Lung (tissue), 12 donors: ENCODE measurements around the gene CAPN5. TPM values are rescaled to one million over a fixed set of nuclear protein-coding genes. Genes with fewer than 3 reads are reported as not detected.

Experiments
- ATAC-seq: fragments of 200-7000 bp; cut with Tn5 transposase; one replicate; pipeline ENCODE4 v1.9.1; 2020; ENCODE audit warnings: moderate number of reproducible peaks; ENCODE audit not compliant: insufficient read depth, low FRiP score
- DNase-seq, 3 donors: peaks; one replicate each; pipeline ENCODE4 v3.0.0-alpha.2; 2013 to 2017
- H3K27ac ChIP-seq, 2 donors: one replicate each; pipeline ENCODE4 v1.5.1; 2013; ENCODE audit warnings: mild to moderate bottlenecking in 2 of 2, moderate library complexity in 2 of 2, control low read depth in 1 of 2, inconsistent platforms in 1 of 2, low read depth in 1 of 2, low read length in 1 of 2
- H3K27me3 ChIP-seq, 3 donors: one replicate each; pipeline ENCODE4 v1.5.1; 2013; ENCODE audit warnings: low read length in 2 of 3; ENCODE audit not compliant: control insufficient read depth in 3 of 3, insufficient read depth in 3 of 3
- H3K36me3 ChIP-seq, 4 donors: one replicate each; pipeline ENCODE4 v1.5.1; 2013; ENCODE audit warnings: low read length in 4 of 4, mild to moderate bottlenecking in 1 of 4, moderate library complexity in 1 of 4; ENCODE audit not compliant: control insufficient read depth in 4 of 4, insufficient read depth in 4 of 4
- H3K4me1 ChIP-seq, 5 donors: one replicate each; pipeline ENCODE4 v1.5.1; 2013; ENCODE audit warnings: low read length in 5 of 5, mild to moderate bottlenecking in 2 of 5, moderate library complexity in 1 of 5; ENCODE audit not compliant: control insufficient read depth in 5 of 5, insufficient read depth in 5 of 5
- H3K4me3 ChIP-seq: one replicate; pipeline ENCODE4 v1.5.1; 2013; ENCODE audit warnings: mild to moderate bottlenecking, control low read depth, moderate library complexity
- H3K9ac ChIP-seq, 2 donors: one replicate each; pipeline ENCODE4 v1.5.1; 2013; ENCODE audit warnings: low read length in 2 of 2, control low read depth in 1 of 2; ENCODE audit not compliant: insufficient read depth in 1 of 2
- H3K9me3 ChIP-seq, 4 donors: one replicate each; pipeline ENCODE4 v1.5.1; 2013; ENCODE audit warnings: low read length in 3 of 4, mild to moderate bottlenecking in 1 of 4, moderate library complexity in 1 of 4; ENCODE audit not compliant: control insufficient read depth in 4 of 4, insufficient read depth in 3 of 4
- CTCF ChIP-seq: IDR thresholded peaks from 2 replicates; pipeline ENCODE4 v1.5.1; 2012; ENCODE audit warnings: mild to moderate bottlenecking; ENCODE audit errors: control extremely low read depth, extremely low read depth
- whole genome bisulfite sequencing, 2 donors: extraction: QIAGEN DNeasy Blood & Tissue Kit; methylation state at CpG; one replicate each; pipeline ENCODE4 v1.1.7; 2013; 5-methylcytosine and 5-hydroxymethylcytosine counted together
- polyA plus RNA-seq, 2 donors: library from polyadenylated mRNA; stranded (reverse); fragments of 200-250 nt; gene quantifications; one replicate each; pipeline ENCODE4 v1.2.1, GENCODE V29; 2013
- total RNA-seq, 2 donors: library from RNA; depleted of rRNA in 1 of 2; stranded (reverse); fragments of >200 nt in 1 of 2; gene quantifications; one replicate each; pipeline ENCODE4 v1.2.1, GENCODE V29; 2014 to 2021
- donor health status: control.
- donor health status: control.
- donor health status: Bipolar disorder and iron deficiency.
- donor health status: healthy.
- donor health status: DM: yes; HTN: yes; CAD: no.

CAPN5 gene
- total and polyA plus RNA-seq, 4 donors: 3.0 to 16.1 (median 9.4) TPM

- DNase-seq (no peak), ATAC-seq (no peak)
- Histone ChIP-seq H3K36me3 (peaks cover 0 to 10% (median 0%) of the 10 kb centered on the region in 4 donors), H3K9me3 (no peaks in the 10 kb centered on the region), H3K27me3 (no peaks in the 10 kb centered on the region), H3K4me1 (no peaks in the 10 kb centered on the region), H3K9ac (no peak overlapping the region), H3K4me3 (no peak overlapping the region), H3K27ac (no peak overlapping the region)
- no peak for TF ChIP-seq CTCF
- 90 to 94% methylated on average over 19 of the region's 19 CpGs for WGBS, 2 donors
Measured at GRCh38 chr11:77120571-77120970, 53.8 kb downstream of the CAPN5 start.

- H3K9ac ChIP-seq: no peak overlapping the region
- H3K36me3 ChIP-seq: peaks cover 0 to 10% (median 0%) of the 10 kb centered on the region in 4 donors
- TF ChIP-seq CTCF: no peak
- no peak overlapping the region for H3K4me3 ChIP-seq
- DNase-seq (no peak), ATAC-seq (no peak)
- 81 to 83% methylated on average over 10 of the region's 10 CpGs for WGBS, 2 donors
- H3K4me1 ChIP-seq: no peaks in the 10 kb centered on the region
- H3K27ac ChIP-seq: no peak overlapping the region
- no peaks in the 10 kb centered on the region for H3K27me3 ChIP-seq
- no peaks in the 10 kb centered on the region for H3K9me3 ChIP-seq
Measured at GRCh38 chr11:77121096-77121640, 54.4 kb downstream of the CAPN5 start.

- DNase-seq (no peak), ATAC-seq (no peak)
- no peak for TF ChIP-seq CTCF
- no peaks in the 10 kb centered on the region for H3K27me3 ChIP-seq
- WGBS, 2 donors: 95% methylated on average over 8 of the region's 8 CpGs
- no peaks in the 10 kb centered on the region for H3K9me3 ChIP-seq
- no peak overlapping the region for H3K4me3 ChIP-seq
- H3K4me1 ChIP-seq: peaks cover 0 to 3% (median 0%) of the 10 kb centered on the region in 5 donors
- no peak overlapping the region for H3K27ac ChIP-seq
- peaks cover 0 to 10% (median 0%) of the 10 kb centered on the region in 4 donors for H3K36me3 ChIP-seq
- H3K9ac ChIP-seq: no peak overlapping the region
Measured at GRCh38 chr11:77121876-77122575, 55.3 kb downstream of the CAPN5 start.
